Bronchial epithelial cell (primary cell): Measurements from ENCODE around the gene ELMO1. TPM values are rescaled to one million over a fixed set of nuclear protein-coding genes. Genes with fewer than 3 reads are reported as not detected.

Source experiments
- DNase-seq: peaks from one replicate; pipeline ENCODE4 v3.0.0-alpha.2; 2010; ENCODE audit warnings: low read depth
- FAIRE-seq: peaks from 2 replicates; lab custom pipeline; 2011; peaks lifted over from hg19 to GRCh38; lab: Jason Lieb, UNC
- H3K27me3 ChIP-seq: 2 replicates; pipeline ENCODE4 v1.5.1; 2011; ENCODE audit warnings: low read length; ENCODE audit not compliant: control insufficient read depth, insufficient read depth
- H3K36me3 ChIP-seq: 2 replicates; pipeline ENCODE4 v1.5.1; 2011; ENCODE audit warnings: low read length; ENCODE audit not compliant: control insufficient read depth, insufficient read depth
- H3K4me3 ChIP-seq: 2 replicates; pipeline ENCODE4 v1.5.1; 2011; ENCODE audit warnings: mild to moderate bottlenecking, low read depth, low read length, control low read depth
- CTCF ChIP-seq: IDR thresholded peaks from 2 replicates; pipeline ENCODE4 v1.5.1; 2011; ENCODE audit warnings: mild to moderate bottlenecking, moderate library complexity, low read length, control low read depth, inconsistent platforms; ENCODE audit not compliant: insufficient read depth, severe bottlenecking
- total RNA-seq: library from RNA; depleted of rRNA; stranded (reverse); fragments of >200 nt; gene quantifications from 2 replicates; pipeline ENCODE4 v1.2.1, GENCODE V29; 2014

Gene ELMO1
- total RNA-seq, 1 donor from 2014 or later, result under 0.01 TPM

GRCh38 chr7:37341033-37341630 lies 107.5 kb downstream of the ELMO1 start:
- DNase-seq, result no peak
- Histone ChIP-seq H3K4me3 (no peak overlapping the region), H3K36me3 (no peaks in the 10 kb centered on the region), H3K27me3 (no peaks in the 10 kb centered on the region)
- no peak for FAIRE-seq
- no peak for TF ChIP-seq CTCF

GRCh38 chr7:37338966-37339365 lies 109.7 kb downstream of the ELMO1 start:
- Histone ChIP-seq H3K27me3 (no peaks in the 10 kb centered on the region), H3K36me3 (no peaks in the 10 kb centered on the region), H3K4me3 (no peak overlapping the region)
- no peak for DNase-seq
- TF ChIP-seq CTCF, result no peak
- no peak for FAIRE-seq

- no peak for TF ChIP-seq CTCF
- H3K4me3 ChIP-seq, result no peak overlapping the region
- no peak for DNase-seq
- no peaks in the 10 kb centered on the region for H3K36me3 ChIP-seq
- H3K27me3 ChIP-seq, result no peaks in the 10 kb centered on the region
- FAIRE-seq, result no peak
Measured at GRCh38 chr7:37337522-37337921, 111.1 kb downstream of the ELMO1 start.

- Histone ChIP-seq H3K27me3 (no peaks in the 10 kb centered on the region), H3K4me3 (no peak overlapping the region), H3K36me3 (no peaks in the 10 kb centered on the region)
- FAIRE-seq (no peak), DNase-seq (no peak)
- TF ChIP-seq CTCF, result no peak
Measured at GRCh38 chr7:37336259-37336658, 112.4 kb downstream of the ELMO1 start.

- FAIRE-seq (no peak), DNase-seq (no peak)
- Histone ChIP-seq H3K4me3 (no peak overlapping the region), H3K27me3 (no peaks in the 10 kb centered on the region), H3K36me3 (no peaks in the 10 kb centered on the region)
- TF ChIP-seq CTCF, result no peak
Measured at GRCh38 chr7:37333075-37333474, 115.6 kb downstream of the ELMO1 start.
